SK-N-SH treated with all-trans-retinoic acid at 6 μM for 48 hours (cell line): ENCODE measurements around the gene IFNA13.

Experiments
- ARNTL ChIP-seq: fragments of 450-650 bp; formaldehyde crosslinking; IDR thresholded peaks from 2 replicates; pipeline ENCODE4 v1.5.0; 2020; ENCODE audit warnings: low read depth, mild to moderate bottlenecking, moderate library complexity, borderline replicate concordance
- BACH2 ChIP-seq: fragments of 250-450 bp; sonication (Bioruptor Pico); IDR thresholded peaks from 2 replicates; pipeline ENCODE4 v1.9.0; 2021; ENCODE audit warnings: mild to moderate bottlenecking, borderline replicate concordance
- CREB5 ChIP-seq: fragments of 250-450 bp; sonication (Bioruptor Pico); IDR thresholded peaks from 2 replicates; pipeline ENCODE4 v1.5.1; 2020; ENCODE audit warnings: low read depth, mild to moderate bottlenecking, moderate library complexity
- POU6F1 ChIP-seq: fragments of 250-450 bp; sonication (Bioruptor Pico); IDR thresholded peaks from 2 replicates; pipeline ENCODE4 v1.8.0; 2021; ENCODE audit warnings: low read depth, mild to moderate bottlenecking, moderate library complexity, borderline replicate concordance
- RARB ChIP-seq: fragments of 250-450 bp; sonication (Bioruptor Pico); IDR thresholded peaks from 2 replicates; pipeline ENCODE4 v1.8.0; 2021; ENCODE audit warnings: mild to moderate bottlenecking, moderate library complexity
- TCF4 ChIP-seq: fragments of 250-450 bp; sonication (Bioruptor Pico); IDR thresholded peaks from 2 replicates; pipeline ENCODE4 v1.8.0; 2021; ENCODE audit warnings: mild to moderate bottlenecking, moderate library complexity, borderline replicate concordance
- TSHZ2 ChIP-seq: fragments of 250-450 bp; sonication (Bioruptor Pico); IDR thresholded peaks from 2 replicates; pipeline ENCODE4 v1.5.0; 2020; ENCODE audit warnings: mild to moderate bottlenecking, moderate library complexity
- ZC3H10 ChIP-seq: fragments of 250-450 bp; sonication (Bioruptor Pico); IDR thresholded peaks from 2 replicates; pipeline ENCODE4 v1.5.1; 2021; ENCODE audit warnings: mild to moderate bottlenecking, moderate library complexity
- ZNF565 ChIP-seq: fragments of 450-650 bp; formaldehyde crosslinking; conservative IDR thresholded peaks from 2 replicates; pipeline ENCODE4 v1.5.0; 2020; ENCODE audit warnings: low read depth, mild to moderate bottlenecking, moderate library complexity
- ZNF70 ChIP-seq: fragments of 450-650 bp; formaldehyde crosslinking; IDR thresholded peaks from 2 replicates; pipeline ENCODE4 v1.5.0; 2020; ENCODE audit warnings: mild to moderate bottlenecking, moderate library complexity

GRCh38 chr9:21324047-21324446 is 43.8 kb downstream of the IFNA13 start:
- no peak for TF ChIP-seq POU6F1
- TF ChIP-seq ZNF70 (CRISPR knock-in tag): no peak
- TF ChIP-seq ZNF565 (CRISPR knock-in tag): no peak
- no peak for TF ChIP-seq BACH2 (CRISPR knock-in tag)
- TF ChIP-seq ARNTL (CRISPR knock-in tag): no peak
- TF ChIP-seq TSHZ2 (CRISPR knock-in tag): no peak
- no peak for TF ChIP-seq TCF4 (CRISPR knock-in tag)
- no peak for TF ChIP-seq CREB5 (CRISPR knock-in tag)
- TF ChIP-seq RARB (CRISPR knock-in tag): no peak
- no peak for TF ChIP-seq ZC3H10
